ENCODE data around the gene PCMTD2.

Gene PCMTD2

DNA sequence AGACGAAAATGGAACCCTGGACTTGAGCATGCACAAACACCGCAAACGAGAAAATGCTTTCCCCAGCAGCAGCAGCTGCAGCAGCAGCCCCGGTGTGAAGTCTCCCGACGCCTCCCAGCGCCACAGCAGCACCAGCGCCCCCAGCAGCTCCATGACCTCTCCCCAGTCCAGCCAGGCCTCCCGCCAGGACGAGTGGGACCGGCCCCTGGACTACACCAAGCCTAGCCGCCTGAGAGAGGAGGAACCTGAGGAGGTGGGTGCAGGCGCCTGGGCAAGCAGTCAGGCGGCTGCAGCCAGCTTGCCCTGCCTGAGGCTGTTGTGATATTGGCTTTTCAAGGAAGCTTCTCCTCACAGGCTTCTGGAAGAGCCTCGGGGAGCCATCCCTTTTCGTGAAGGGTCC is 35.8 kb upstream of the PCMTD2 start:
- no peak overlapping the region for H3K27ac ChIP-seq

GRCh38 chr20:64220420-64220819 is 35.1 kb upstream of the PCMTD2 start:
- H3K27ac ChIP-seq: no peak overlapping the region
- TF ChIP-seq CTCF (conservative IDR thresholded peaks at IDR 0.05): no peak

More for the DNA sequence above, 35.8 kb upstream of the PCMTD2 start:
- TF ChIP-seq CTCF (conservative IDR thresholded peaks at IDR 0.05): no peak

DNA sequence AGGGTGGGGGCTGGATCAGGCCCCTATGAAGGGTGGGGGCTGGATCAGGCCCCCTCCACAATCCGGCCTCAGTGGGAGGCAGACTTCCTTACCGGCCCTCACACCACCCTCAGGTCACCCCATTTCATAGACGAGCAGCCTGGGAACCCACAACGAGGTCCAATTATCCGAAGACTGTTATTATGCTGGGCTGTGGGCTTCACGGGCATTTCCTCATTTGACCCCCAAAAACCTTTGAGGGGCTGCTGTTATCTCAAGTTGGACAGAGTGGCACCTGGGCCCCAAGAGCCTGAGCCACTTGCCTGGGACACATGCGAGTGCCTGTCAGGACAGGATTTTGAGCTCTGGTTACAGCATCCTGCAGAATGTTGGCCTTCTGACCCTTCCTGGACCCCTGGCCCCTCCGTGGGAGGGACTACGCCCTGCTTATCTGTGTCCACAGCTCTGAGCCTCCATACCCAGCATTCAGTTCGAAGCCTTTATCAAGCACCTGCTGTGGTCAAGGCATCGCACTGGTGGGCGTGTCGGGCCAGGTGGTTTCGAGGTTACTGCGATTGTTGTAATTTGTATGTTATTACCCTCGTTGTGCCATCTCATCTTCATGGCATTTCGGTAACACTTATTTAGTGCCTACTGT is 34.5 kb upstream of the PCMTD2 start:
- no peak for TF ChIP-seq CTCF (conservative IDR thresholded peaks at IDR 0.05)
- H3K27ac ChIP-seq: no peak overlapping the region

GRCh38 chr20:64222291-64222735 is 33.2 kb upstream of the PCMTD2 start:
- H3K27ac ChIP-seq: no peak overlapping the region; the same call in 1 of the 2 replicates
- no peak for TF ChIP-seq CTCF (conservative IDR thresholded peaks at IDR 0.05)

- TF ChIP-seq CTCF (conservative IDR thresholded peaks at IDR 0.05): no peak
- H3K27ac ChIP-seq: no peak overlapping the region
Measured at GRCh38 chr20:64222851-64223525, 32.6 kb upstream of the PCMTD2 start.

DNA sequence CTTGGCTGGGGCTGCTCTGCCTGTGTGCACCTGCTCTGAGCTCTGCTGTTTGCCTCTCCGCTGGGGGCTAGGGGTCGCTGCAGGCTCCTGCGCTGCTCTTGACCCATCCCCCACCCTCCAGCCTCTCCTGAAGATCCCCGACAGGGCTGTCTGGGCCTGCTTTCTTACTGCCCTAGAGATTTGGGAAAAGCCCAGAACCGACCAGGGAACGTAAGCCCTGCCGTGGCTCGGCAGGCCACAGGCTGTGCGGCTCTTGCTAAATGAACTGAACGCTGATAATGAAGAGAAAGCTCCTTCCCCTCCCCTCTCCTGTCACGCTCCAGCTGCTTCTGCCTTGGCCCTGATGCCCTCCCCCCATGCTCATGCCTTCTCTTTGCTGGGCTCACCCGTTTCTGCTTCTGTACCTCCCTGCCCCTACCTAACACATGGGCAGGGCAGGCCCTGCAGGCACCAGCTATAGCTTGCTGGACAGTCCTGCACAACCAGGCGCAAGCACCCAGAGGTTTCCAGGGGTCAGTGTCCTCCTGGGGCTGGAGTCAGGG is 32.0 kb upstream of the PCMTD2 start:
- H3K27ac ChIP-seq: no peak overlapping the region
- TF ChIP-seq CTCF (conservative IDR thresholded peaks at IDR 0.05): no peak

DNA sequence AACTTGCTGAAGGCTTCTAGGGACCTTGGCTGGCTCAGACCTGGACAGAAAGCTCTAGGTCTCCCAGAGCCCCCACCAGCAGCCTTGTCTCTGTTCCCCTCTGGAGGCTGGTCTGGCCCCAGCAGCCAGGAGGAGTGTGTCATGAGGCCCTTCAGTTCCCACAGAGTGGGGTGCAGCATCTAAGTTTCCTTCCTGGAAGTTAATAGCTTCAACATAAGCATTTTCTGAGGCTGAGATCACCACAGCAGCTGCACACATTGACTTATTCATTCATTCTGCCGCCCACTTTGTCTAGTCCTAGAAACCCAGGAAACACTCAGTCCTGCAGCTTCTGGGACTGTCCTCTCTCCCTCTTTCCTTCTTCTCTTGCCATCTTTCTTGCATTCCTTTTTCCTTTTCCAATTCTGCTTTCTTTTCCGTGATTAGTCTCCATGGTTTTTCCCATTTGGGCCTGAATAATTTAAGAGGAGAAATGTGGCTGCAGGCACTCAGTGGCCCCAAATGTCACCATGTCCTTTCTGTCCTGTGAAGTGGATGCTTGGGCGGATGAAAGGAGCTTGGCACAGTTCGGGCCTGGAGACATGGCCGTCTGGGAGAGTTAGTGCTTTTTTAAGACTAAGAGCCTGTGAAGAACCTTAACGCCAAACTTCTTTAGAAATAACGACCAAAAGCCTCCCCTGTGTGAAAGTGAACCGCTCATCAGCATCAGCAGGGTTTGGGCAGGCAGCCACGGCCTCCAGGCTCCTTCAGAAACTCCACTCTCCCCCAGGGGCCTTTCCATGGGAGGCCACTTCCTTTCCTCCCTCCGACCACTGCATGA is 31.0 kb upstream of the PCMTD2 start:
- 0 out of 2 replicates have a peak overlapping the region, but pooled peaks have one; percentile 5 for H3K27ac ChIP-seq
- TF ChIP-seq CTCF (conservative IDR thresholded peaks at IDR 0.05): no peak
